K562 (cell line): ENCODE measurements around the gene PAF1. TPM values are rescaled to one million over a fixed set of nuclear protein-coding genes. Genes with fewer than 3 reads are reported as not detected.
A peak's percentile ranks its signal among the peaks of the same experiment; 100 is the strongest.

Experiments used
- ATAC-seq: fragments of 200-7000 bp; cut with Tn5 transposase; 3 replicates; pipeline ENCODE4 v1.9.1; 2020; ENCODE audit warnings: moderate library complexity
- BruUV-seq: library from RNA; stranded (reverse); fragments of 400-500 nt; replicated peaks from 2 replicates; lab custom pipeline; 2021; lab: Mats Ljungman, UMichigan
- CTCF ChIA-PET: fragments of 300-600 bp; formaldehyde crosslinking; extraction: SDS; loops from one replicate; lab custom pipeline; 2021; ENCODE audit warnings: low intra/inter-chr PET ratio; lab: Yijun Ruan, JAX
- POLR2A ChIA-PET: fragments of 300-600, 350-650 bp; sonication (Branson Sonifier 250); formaldehyde crosslinking; extraction: SDS; loops from one replicate; lab custom pipeline; 2021; ENCODE audit warnings: antibody characterized with exemption, inconsistent platforms; lab: Yijun Ruan, JAX
- DNase-seq, 4 experiments: peaks; one replicate each; pipeline versions ENCODE4 v3.0.0 to v3.0.0-alpha.2; 2011 to 2018; ENCODE audit warnings: low spot score in 3 of 4, mixed read lengths in 3 of 4; ENCODE audit errors: extremely low read depth in 1 of 4
- FAIRE-seq: peaks from 2 replicates; lab custom pipeline; 2011; peaks lifted over from hg19 to GRCh38; lab: Jason Lieb, UNC
- H2AFZ ChIP-seq: 2 replicates; pipeline ENCODE4 v1.6.0; 2011; ENCODE audit warnings: low read depth, low read length, control low read depth, inconsistent platforms
- H3K27ac ChIP-seq: fragments of 200-600 bp; 3 replicates; pipeline ENCODE4 v1.8.0; 2011; ENCODE audit warnings: low read depth, mild to moderate bottlenecking, control low read depth, inconsistent platforms, low read length, moderate library complexity, mixed read lengths; ENCODE audit errors: extremely low read depth
- H3K27me3 ChIP-seq, 2 experiments: fragments of 300-600 bp in 1 of 2; 2 replicates in 1 of 2; 3 replicates in 1 of 2; pipeline versions ENCODE4 v1.6.0 to v1.8.0; 2011; ENCODE audit warnings: inconsistent platforms in 2 of 2, low read length in 2 of 2, mild to moderate bottlenecking in 1 of 2, mixed read lengths in 1 of 2, moderate library complexity in 1 of 2; ENCODE audit not compliant: control insufficient read depth in 2 of 2, insufficient read depth in 2 of 2
- H3K36me3 ChIP-seq: fragments of 300-600 bp; 3 replicates; pipeline ENCODE4 v1.8.0; 2011; ENCODE audit warnings: mild to moderate bottlenecking, low read length, inconsistent platforms; ENCODE audit not compliant: control insufficient read depth, insufficient read depth
- H3K4me1 ChIP-seq, 2 experiments: fragments of 200-600 bp in 1 of 2; replicated peaks in 1 of 2; 2 replicates in 1 of 2; 3 replicates in 1 of 2; pipeline versions ENCODE4 v1.5.1 to v1.8.0; 2011; ENCODE audit warnings: inconsistent platforms in 2 of 2, low read length in 2 of 2, mild to moderate bottlenecking in 1 of 2, mixed read lengths in 1 of 2, moderate library complexity in 1 of 2; ENCODE audit not compliant: control insufficient read depth in 2 of 2, insufficient read depth in 2 of 2
- H3K4me2 ChIP-seq: 2 replicates; pipeline ENCODE4 v1.6.1; 2011; ENCODE audit warnings: low read length, control low read depth, inconsistent platforms, mixed read lengths; ENCODE audit not compliant: insufficient read depth
- H3K4me3 ChIP-seq: fragments of 200-600 bp; sonication (generic), shearing (Covaris generic); 2 replicates; pipeline ENCODE4 v1.5.1; 2016; ENCODE audit warnings: control low read depth, inconsistent platforms
- H3K79me2 ChIP-seq: fragments of 200-600 bp; 3 replicates; pipeline ENCODE4 v1.8.0; 2011; ENCODE audit warnings: low read length, inconsistent platforms; ENCODE audit not compliant: control insufficient read depth, insufficient read depth
- H3K9ac ChIP-seq, 2 experiments: 2 replicates each; pipeline versions ENCODE4 v1.6.0 to v1.6.1; 2011; ENCODE audit warnings: low read depth in 2 of 2, low read length in 2 of 2, control low read depth in 1 of 2, inconsistent platforms in 1 of 2, mild to moderate bottlenecking in 1 of 2, mixed read lengths in 1 of 2; ENCODE audit not compliant: insufficient read depth in 1 of 2
- H3K9me1 ChIP-seq: one replicate; pipeline ENCODE4 v1.6.0; 2011; ENCODE audit warnings: inconsistent platforms, mild to moderate bottlenecking, low read length, moderate library complexity; ENCODE audit not compliant: control insufficient read depth, insufficient read depth
- H3K9me3 ChIP-seq: replicated peaks from 2 replicates; pipeline ENCODE4 v1.5.1; 2011; ENCODE audit warnings: low read depth, low read length, inconsistent platforms; ENCODE audit not compliant: control insufficient read depth, insufficient read depth
- H4K20me1 ChIP-seq: replicated peaks from 2 replicates; pipeline ENCODE4 v1.6.1; 2011; ENCODE audit warnings: low read length, inconsistent platforms, mixed read lengths; ENCODE audit not compliant: control insufficient read depth, insufficient read depth
- KDM4B ChIP-seq, 2 experiments: fragments of 450-650 bp in 1 of 2; sonication (generic) in 1 of 2; IDR thresholded peaks; 2 replicates each; pipeline ENCODE4 v1.6.1; 2016 to 2017; ENCODE audit warnings: borderline replicate concordance in 2 of 2, antibody characterized with exemption in 1 of 2, low read depth in 1 of 2, mild to moderate bottlenecking in 1 of 2
- LCOR ChIP-seq: sonication (generic); formaldehyde crosslinking; IDR thresholded peaks from 2 replicates; pipeline ENCODE4 v1.8.0; 2022; ENCODE audit warnings: mild to moderate bottlenecking, missing genetic modification reagents
- MCM3 ChIP-seq: fragments of 450-650 bp; IDR thresholded peaks from 2 replicates; pipeline ENCODE4 v1.6.1; 2016
- PTBP1 ChIP-seq: fragments of 200-400 bp; formaldehyde crosslinking; IDR thresholded peaks from 2 replicates; pipeline ENCODE4 v1.6.1; 2017; ENCODE audit warnings: low read depth, low read length
- RCOR1 ChIP-seq, 2 experiments: IDR thresholded peaks; 2 replicates each; pipeline ENCODE4 v1.6.1; 2012; ENCODE audit warnings: low read depth in 2 of 2, low read length in 2 of 2, borderline replicate concordance in 1 of 2, improper control_type of control experiment in 1 of 2
- TBL1XR1 ChIP-seq, 2 experiments: IDR thresholded peaks; 2 replicates each; pipeline ENCODE4 v1.6.1; 2012; ENCODE audit warnings: improper control_type of control experiment in 2 of 2, low read length in 2 of 2, mild to moderate bottlenecking in 1 of 2
- YY1 ChIP-seq, 3 experiments: IDR thresholded peaks; 2 replicates each; pipeline ENCODE4 v1.6.1; 2011; ENCODE audit warnings: low read length in 2 of 3, mild to moderate bottlenecking in 2 of 3, moderate library complexity in 2 of 3, borderline replicate concordance in 1 of 3, control low read depth in 1 of 3, low read depth in 1 of 3; ENCODE audit not compliant: insufficient read depth in 3 of 3, insufficient replicate concordance in 2 of 3, control insufficient read depth in 1 of 3, insufficient read length in 1 of 3; ENCODE audit errors: extremely low read depth in 1 of 3
- ZBED1 ChIP-seq: IDR thresholded peaks from 2 replicates; pipeline ENCODE4 v1.6.1; 2014
- ZNF12 ChIP-seq: sonication (generic); formaldehyde crosslinking; IDR thresholded peaks from 2 replicates; pipeline ENCODE4 v1.4.0; 2020; ENCODE audit warnings: mild to moderate bottlenecking, missing genetic modification reagents
- ZNF668 ChIP-seq: fragments of 250-450 bp; sonication (Bioruptor Pico); IDR thresholded peaks from 2 replicates; pipeline ENCODE4 v1.8.0; 2022; ENCODE audit warnings: mild to moderate bottlenecking, inconsistent platforms
- WGBS: fragments of 100-300 bp; shearing (Covaris generic); methylation state at CpG from one replicate; pipeline ENCODE4 v1.1.6; 2016; ENCODE audit warnings: low coverage, mixed read lengths; ENCODE audit not compliant: insufficient coverage; ENCODE audit errors: missing lambda C conversion rate; 5-methylcytosine and 5-hydroxymethylcytosine counted together
- in situ Hi-C: fragments of 300-500 bp; cut with MboI; formaldehyde crosslinking; loops from 4 replicates; pipeline ENCODE4 v1.15.0; 2018; ENCODE audit warnings: inconsistent platforms, mixed read lengths
- intact Hi-C: fragments of 100-400 bp; cut with micrococcal nuclease; formaldehyde crosslinking; loops from 2 replicates; pipeline ENCODE4 v1.14.2; 2022
- polyA plus RNA-seq, 8 experiments: library from polyadenylated mRNA; depleted of rRNA in 4 of 8; stranded (reverse) in 5 of 8; unstranded in 3 of 8; fragments of >200 nt; fragmentation: Nextera tagmentation in 2 of 8; fragmentation: Illumina TruSeq in 1 of 8; extraction: Ambion mirVana in 2 of 8; extraction: Trizol in 1 of 8; gene quantifications; 2 replicates each; pipeline versions ENCODE4 v1.2.1 to v1.2.3, GENCODE V29; 2011 to 2014; ENCODE audit warnings: inconsistent platforms in 1 of 8, missing spikeins in 1 of 8
- total RNA-seq, 7 experiments: library from RNA; depleted of rRNA in 6 of 7; stranded (reverse); fragments of >200 nt in 6 of 7; fragmentation: Illumina TruSeq in 2 of 7; extraction: Trizol in 2 of 7; gene quantifications; 2 replicates each; pipeline versions ENCODE4 v1.2.1 to v1.2.3, GENCODE V29; 2011 to 2021; ENCODE audit warnings: low replicate concordance in 1 of 7
- TF ChIP-seq, protein P1 (sequence below), 2 experiments: fragments of 450-650 bp in 1 of 2; sonication (generic) in 1 of 2; formaldehyde crosslinking; conservative IDR thresholded peaks; 2 replicates each; pipeline versions ENCODE4 v1.4.0 to v1.8.1; 2020 to 2022; ENCODE audit warnings: mild to moderate bottlenecking in 1 of 2, missing genetic modification reagents in 1 of 2
- TF ChIP-seq, protein P2 (sequence below): fragments of 450-650 bp; formaldehyde crosslinking; IDR thresholded peaks from 2 replicates; pipeline ENCODE4 v1.4.0; 2020; ENCODE audit warnings: mild to moderate bottlenecking, moderate library complexity
- TF ChIP-seq, protein P3 (sequence below): fragments of 200-800 bp; sonication (Bioruptor generic); IDR thresholded peaks from 2 replicates; pipeline ENCODE4 v1.6.1; 2016; ENCODE audit warnings: missing genetic modification characterization, missing compliant biosample characterization

PAF1 gene
- total and polyA plus RNA-seq, 9 of the 15 experiments (the other 6 are each of a cell fraction or from before 2014, with no cell fraction given): 1.5 to 45.0 (median 33.8) TPM

DNA sequence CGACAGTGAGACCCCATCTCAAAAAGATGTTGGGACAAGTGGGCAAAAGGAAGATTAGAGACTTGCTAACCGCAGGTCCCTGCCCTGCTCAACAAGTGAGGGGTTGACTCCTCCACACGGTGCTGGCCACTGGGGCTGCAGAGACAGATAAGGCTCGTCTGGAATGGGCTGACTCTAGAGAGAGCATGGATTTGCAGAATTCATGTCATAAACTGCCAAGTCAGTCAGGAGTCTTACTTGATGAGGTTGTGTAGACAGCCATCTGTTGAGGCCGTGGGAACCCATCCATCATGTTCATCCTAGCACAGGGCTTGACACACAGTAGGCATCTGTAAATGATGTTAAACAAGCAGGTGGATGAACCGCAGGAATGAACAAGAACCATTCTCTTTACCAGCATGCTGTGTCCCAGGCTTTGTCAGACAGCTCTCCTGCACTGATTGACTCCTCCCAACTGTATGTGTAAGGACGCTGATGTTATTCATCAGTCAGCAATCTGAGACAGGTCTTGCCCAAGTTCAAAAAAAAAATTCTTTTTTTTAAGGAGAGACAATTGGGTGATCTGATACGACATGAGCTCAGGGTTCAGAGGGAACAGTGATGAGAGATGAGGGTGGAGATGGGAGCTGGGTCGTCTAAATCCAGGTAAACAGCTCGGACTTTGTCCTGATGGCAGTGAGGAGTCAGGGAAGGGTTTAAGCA, 8.8 kb downstream of the PAF1 start:
- Histone ChIP-seq H3K27ac (no peak overlapping the region), H3K9me3 (no peaks in the 10 kb centered on the region), H3K9ac (no peak overlapping the region), H3K27me3 (no peaks in the 10 kb centered on the region), H3K4me3 (no peak overlapping the region), H3K4me1 (peaks cover 17 to 32% of the 10 kb centered on the region in 2 experiments), H4K20me1 (peaks cover 30% of the 10 kb centered on the region), H3K36me3 (peaks cover 100% of the 10 kb centered on the region), H2AFZ (no peak overlapping the region), H3K79me2 (0 out of 3 replicates have a peak, but pooled peaks cover 3% of the 10 kb centered on the region), H3K4me2 (no peak overlapping the region), H3K9me1 (peaks cover 13% of the 10 kb centered on the region)
- DNase-seq (peak in 3 of 4 experiments; percentile 48 to 90 (median 84)), ATAC-seq (peak; percentile 93), FAIRE-seq (peak; percentile 99)
- ChIA-PET POLR2A (interaction anchor here (1.0 to 1.4 kb wide), 3 partner anchors 9 to 220 kb away, joined by 3 to 9 read pairs (median 3); partner anchors contain the start of genes MED29, PAF1 and ZFP36), CTCF (no interaction called here)
- WGBS: 23% methylated on average over 10 of the region's 10 CpGs
- intact Hi-C loops: no loop called here
- BruUV-seq: no TSS peak
- in situ Hi-C loops: no loop called here
- TF ChIP-seq MCM3 (no peak), KDM4B (IDR thresholded peaks at IDR 0.05; ENCODE audit: borderline replicate concordance in 2 of 2, low read depth in 1 of 2) (no peak), ZNF668 (CRISPR knock-in tag) (no peak), PTBP1 (no peak), YY1 (IDR thresholded peaks at IDR 0.05; ENCODE audit: borderline replicate concordance in 1 of 3, control insufficient read depth in 1 of 3, extremely low read depth in 1 of 3, insufficient read depth in 3 of 3, insufficient read length in 1 of 3, insufficient replicate concordance in 2 of 3, low read depth in 1 of 3, low read length in 2 of 3) (no peak), LCOR (CRISPR knock-in tag) (no peak), ZNF12 (no peak), ZBED1 (peak; percentile 79; the same call in 1 of the 2 replicates), TBL1XR1 (IDR thresholded peaks at IDR 0.05; ENCODE audit: low read length in 2 of 2) (peak in 1 of 2 experiments; percentile 84; a peak in 2 of 4 replicates), RCOR1 (IDR thresholded peaks at IDR 0.05; ENCODE audit: borderline replicate concordance in 1 of 2, low read depth in 2 of 2, low read length in 2 of 2) (peak; percentile 96 to 98)
- TF ChIP-seq, protein P1, sequence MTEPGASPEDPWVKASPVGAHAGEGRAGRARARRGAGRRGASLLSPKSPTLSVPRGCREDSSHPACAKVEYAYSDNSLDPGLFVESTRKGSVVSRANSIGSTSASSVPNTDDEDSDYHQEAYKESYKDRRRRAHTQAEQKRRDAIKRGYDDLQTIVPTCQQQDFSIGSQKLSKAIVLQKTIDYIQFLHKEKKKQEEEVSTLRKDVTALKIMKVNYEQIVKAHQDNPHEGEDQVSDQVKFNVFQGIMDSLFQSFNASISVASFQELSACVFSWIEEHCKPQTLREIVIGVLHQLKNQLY (CRISPR knock-in tag; conservative IDR thresholded peaks at IDR 0.05): no peak
- TF ChIP-seq, protein P2, sequence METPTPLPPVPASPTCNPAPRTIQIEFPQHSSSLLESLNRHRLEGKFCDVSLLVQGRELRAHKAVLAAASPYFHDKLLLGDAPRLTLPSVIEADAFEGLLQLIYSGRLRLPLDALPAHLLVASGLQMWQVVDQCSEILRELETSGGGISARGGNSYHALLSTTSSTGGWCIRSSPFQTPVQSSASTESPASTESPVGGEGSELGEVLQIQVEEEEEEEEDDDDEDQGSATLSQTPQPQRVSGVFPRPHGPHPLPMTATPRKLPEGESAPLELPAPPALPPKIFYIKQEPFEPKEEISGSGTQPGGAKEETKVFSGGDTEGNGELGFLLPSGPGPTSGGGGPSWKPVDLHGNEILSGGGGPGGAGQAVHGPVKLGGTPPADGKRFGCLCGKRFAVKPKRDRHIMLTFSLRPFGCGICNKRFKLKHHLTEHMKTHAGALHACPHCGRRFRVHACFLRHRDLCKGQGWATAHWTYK (CRISPR knock-in tag): peak; percentile 85
- TF ChIP-seq, protein P3, sequence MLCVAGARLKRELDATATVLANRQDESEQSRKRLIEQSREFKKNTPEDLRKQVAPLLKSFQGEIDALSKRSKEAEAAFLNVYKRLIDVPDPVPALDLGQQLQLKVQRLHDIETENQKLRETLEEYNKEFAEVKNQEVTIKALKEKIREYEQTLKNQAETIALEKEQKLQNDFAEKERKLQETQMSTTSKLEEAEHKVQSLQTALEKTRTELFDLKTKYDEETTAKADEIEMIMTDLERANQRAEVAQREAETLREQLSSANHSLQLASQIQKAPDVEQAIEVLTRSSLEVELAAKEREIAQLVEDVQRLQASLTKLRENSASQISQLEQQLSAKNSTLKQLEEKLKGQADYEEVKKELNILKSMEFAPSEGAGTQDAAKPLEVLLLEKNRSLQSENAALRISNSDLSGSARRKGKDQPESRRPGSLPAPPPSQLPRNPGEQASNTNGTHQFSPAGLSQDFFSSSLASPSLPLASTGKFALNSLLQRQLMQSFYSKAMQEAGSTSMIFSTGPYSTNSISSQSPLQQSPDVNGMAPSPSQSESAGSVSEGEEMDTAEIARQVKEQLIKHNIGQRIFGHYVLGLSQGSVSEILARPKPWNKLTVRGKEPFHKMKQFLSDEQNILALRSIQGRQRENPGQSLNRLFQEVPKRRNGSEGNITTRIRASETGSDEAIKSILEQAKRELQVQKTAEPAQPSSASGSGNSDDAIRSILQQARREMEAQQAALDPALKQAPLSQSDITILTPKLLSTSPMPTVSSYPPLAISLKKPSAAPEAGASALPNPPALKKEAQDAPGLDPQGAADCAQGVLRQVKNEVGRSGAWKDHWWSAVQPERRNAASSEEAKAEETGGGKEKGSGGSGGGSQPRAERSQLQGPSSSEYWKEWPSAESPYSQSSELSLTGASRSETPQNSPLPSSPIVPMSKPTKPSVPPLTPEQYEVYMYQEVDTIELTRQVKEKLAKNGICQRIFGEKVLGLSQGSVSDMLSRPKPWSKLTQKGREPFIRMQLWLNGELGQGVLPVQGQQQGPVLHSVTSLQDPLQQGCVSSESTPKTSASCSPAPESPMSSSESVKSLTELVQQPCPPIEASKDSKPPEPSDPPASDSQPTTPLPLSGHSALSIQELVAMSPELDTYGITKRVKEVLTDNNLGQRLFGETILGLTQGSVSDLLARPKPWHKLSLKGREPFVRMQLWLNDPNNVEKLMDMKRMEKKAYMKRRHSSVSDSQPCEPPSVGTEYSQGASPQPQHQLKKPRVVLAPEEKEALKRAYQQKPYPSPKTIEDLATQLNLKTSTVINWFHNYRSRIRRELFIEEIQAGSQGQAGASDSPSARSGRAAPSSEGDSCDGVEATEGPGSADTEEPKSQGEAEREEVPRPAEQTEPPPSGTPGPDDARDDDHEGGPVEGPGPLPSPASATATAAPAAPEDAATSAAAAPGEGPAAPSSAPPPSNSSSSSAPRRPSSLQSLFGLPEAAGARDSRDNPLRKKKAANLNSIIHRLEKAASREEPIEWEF: no peak
